Astrocyte (in vitro differentiated cells and primary cell): Measurements from ENCODE around the gene MGAT5.

Experiments used
- CTCF ChIP-seq: IDR thresholded peaks from 2 replicates; pipeline ENCODE4 v1.5.1; 2011; ENCODE audit warnings: low read depth, mild to moderate bottlenecking, inconsistent platforms, low read length, moderate library complexity; ENCODE audit not compliant: insufficient read depth
- EZH2 ChIP-seq: IDR thresholded peaks from 2 replicates; pipeline ENCODE4 v1.6.1; 2012; ENCODE audit warnings: mild to moderate bottlenecking, low read length, inconsistent platforms; ENCODE audit not compliant: insufficient read depth

DNA sequence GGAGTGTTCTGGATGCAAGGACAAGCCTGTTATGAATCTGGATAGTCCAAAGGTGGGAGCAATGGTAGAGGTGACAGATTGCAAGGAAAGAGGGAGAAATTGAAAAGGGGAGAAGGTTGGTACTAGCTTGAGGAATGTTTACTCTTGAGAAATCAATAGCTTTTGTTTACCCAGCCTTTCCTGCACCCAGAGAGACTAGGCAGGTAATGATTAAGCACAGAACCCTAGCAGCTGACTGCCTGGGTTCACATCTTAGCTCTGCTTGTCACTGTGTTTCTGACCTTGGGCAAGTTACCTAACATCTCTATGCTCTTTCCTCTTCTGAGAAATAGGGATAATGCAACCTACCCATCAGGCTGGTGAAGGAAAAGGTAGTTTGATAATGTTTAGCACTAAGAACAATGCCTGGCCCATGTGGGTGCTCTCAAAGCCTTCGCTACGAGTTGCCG is 178.6 kb downstream of the MGAT5 start:
- TF ChIP-seq CTCF (no peak), EZH2 (no peak)
